ENCODE results near the gene KIF25.

KIF25 gene

DNA sequence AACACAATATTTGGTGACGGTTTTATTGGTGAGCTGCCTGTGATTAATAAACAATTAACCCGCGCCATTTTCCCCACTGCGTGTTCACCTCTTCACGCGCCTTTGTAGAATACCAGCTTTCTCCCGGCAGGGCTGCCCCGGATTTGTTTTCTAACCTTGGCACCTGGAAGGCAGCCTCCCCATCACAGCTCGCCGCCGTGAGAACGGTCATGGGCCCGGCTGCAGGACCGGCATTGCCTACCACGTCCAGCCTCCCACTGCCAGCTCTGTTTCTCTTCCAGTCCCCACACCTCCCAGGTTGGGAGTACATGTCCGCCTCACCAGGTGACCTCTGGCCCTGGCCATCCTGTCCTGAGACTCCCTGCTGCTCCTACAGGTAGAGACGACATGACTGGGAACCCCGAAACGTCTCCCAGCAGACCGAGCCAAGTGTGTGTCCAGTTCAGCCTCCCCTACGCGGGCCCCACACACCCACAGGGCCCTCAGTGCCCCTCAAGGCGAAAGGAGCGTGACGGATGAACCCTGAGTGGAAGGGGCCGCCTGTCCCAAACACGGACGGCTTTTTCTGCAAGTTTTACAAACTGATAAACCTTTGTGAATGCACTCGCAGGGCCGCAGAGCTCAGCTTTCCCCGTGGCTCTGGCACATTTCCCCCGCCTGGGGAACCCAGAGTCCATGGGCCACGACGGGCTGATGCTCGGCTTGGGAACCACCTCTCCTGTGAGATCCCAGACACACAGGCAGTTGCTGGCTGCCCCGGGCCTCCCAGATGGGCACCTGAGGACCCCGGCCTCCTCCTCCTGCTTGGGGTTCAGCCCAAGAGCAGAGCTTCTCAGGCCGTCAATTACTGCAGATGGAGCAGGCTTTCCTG lies 55.9 kb downstream of the KIF25 start:
- no peak for DNase-seq

GRCh38 chr6:168053957-168054471 lies 56.5 kb downstream of the KIF25 start:
- no peak for DNase-seq

- DNase-seq: no peak
Measured at GRCh38 chr6:168054765-168055560, 57.5 kb downstream of the KIF25 start.

- DNase-seq: no peak
Measured at GRCh38 chr6:168055696-168056489, 58.4 kb downstream of the KIF25 start.

DNA sequence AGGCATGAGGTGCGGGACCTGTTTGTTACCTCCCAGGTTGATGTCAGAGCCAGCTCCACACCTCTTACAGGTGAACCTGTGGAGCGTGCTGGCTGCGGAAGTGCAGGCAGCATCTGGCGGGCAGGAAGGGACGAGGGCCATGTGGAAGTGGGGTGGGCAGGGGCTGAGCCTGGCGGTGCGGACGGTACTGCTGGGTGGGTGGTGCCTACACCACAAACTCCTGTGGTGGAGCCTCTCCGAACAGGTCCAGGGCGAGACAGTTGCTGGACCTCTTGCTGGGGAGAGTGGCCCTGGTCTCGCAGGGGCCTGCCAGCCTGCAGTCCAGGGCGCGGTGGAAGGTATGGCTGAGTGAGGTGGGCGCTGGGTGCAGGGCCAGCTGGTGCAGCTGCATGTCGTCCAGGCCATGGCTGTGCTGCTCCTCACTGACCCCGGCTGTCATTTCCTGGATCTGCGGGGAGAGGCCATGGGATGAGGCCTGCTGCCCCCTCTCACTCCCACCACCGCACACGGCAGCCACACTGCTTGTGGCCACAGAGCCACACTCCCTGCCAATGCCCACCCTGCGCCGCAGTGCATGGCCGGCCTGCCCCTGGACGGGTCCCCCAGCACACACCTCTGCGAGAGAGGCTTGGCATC lies 59.5 kb downstream of the KIF25 start:
- DNase-seq: no peak

- DNase-seq: no peak
Measured at GRCh38 chr6:168057836-168058235, 60.4 kb downstream of the KIF25 start.

DNA sequence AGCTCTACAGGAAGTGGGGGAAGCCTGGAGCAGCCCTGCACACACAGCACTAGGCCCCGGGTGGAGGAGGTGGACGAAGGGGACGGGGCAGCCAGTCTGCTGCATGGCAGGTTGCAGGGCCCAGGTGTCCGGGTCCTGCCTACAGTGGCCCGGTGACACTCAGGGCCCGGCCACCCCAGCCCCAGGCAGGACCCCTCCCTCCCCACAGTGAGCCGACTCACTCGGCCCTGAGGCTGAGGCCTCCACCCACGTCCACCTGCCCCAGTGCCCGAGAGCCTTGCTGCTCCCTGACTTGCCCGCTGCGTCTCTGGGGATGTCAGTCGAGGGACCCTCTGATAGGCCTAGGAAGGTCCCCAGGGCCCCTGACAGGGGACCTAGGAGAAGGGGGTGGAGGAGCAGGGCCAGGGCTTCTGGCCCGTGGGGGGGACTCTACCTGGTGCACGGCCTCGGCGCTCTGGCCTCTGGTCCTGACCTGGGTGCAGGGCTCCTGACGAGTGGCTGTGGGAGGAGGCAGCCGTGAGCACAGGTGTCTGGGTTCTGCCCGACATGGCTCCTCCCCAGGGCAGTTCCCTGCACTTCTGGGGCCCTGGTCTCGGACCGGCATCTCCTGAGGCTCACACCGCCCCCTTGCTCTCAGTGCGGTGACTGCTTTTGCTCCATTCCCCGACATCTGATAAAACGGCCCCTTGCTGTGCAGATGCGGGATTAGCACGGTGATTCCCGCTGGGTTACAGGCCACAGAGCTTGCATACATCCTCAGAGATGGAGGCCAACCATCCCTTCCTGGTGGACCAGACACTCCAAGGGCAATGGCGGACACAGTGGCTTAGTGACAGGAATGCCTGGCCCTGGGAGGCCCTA lies 61.5 kb downstream of the KIF25 start:
- no peak for DNase-seq

- no peak for DNase-seq
Measured at GRCh38 chr6:168060521-168060931, 63.1 kb downstream of the KIF25 start.

DNA sequence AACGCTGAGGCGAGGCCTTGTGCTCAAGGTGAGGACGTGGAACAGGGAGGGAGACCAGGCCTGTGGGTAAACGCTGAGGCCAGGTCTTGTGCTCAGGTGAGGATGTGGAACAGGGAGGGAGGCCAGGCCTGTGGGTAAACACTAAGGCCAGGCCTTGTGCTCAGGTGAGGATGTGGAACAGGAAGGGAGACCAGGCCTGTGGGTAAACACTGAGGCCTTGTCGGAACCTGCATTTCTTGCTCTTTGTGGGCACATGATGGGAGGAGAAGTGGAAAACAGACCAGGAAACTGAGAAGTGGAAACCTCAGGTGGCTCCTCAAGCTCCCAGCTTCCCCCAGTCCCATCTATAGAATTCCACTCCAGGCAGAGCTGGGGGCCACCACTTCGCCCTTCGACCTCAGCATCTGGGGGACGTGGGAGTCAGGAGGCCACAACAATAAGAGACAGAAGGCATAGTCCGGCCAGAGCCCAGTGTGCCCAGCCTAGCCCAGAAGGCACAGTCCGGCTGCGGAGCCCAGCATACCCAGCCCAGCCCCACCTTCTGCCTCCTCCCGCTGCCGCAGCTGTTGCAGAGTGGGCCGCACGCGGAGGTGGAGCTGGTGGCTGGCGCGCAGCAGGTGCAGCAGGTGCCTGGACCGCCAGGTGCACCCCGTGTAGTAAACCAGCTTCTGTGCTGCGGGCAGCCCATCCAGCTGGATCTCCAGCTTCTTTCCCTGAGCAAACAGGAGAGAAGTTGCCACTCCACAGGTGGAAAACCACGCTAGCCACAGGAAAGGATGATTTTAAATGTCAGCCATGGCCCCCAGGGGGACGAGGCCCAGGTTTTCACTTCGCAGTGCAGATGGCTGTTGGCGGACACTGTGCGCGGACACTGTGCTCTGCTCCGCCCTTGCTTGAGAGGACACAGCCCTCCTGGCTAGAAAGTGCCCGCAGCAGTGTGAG lies 64.1 kb downstream of the KIF25 start:
- no peak for DNase-seq

DNA sequence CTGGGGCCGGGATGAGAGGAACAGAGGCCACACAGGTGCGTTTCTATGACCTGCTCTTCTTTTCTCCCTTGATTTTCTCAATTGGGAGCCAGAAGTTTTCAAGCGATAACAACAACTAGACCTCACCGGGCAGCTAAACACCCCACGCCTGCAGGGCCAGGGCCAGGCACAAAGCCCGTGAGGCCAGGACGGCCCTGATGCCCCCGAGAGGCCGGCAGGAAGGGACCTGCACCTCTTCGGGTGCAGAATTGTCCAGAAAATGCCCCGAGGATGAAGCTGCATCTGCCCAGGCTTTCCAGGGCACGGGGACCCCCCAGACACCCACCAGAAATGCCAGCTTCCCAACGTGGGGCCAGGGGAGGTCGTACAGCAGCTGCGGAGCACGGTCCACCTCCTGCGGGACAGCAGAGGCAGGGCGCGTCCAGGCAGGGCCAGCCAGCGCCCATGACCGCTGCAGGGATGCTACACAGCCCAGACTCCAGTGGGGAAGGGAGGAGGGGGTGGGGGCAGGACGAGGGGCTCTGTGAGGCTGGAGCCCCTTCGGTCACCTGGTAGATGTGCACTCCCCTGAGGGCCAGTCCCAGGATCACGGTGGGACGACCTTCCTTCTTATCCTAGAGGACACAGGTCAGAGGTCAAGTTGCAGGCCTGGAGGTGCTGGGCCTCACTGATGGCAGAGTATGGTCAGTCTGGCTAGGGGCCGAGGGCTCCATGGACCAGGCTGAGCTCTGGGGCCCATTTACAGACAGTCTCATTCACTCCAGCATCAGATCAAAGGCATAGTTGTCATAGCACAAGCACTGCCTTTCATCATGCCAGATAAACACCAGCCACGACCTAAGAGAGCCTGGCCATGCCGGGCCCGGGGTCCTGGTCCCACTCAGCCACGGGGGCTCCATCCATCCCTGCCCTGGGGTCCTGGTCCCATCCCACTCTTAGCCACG lies 65.1 kb downstream of the KIF25 start:
- DNase-seq: no peak

GRCh38 chr6:168063431-168063830 lies 66.0 kb downstream of the KIF25 start:
- DNase-seq: no peak

DNA sequence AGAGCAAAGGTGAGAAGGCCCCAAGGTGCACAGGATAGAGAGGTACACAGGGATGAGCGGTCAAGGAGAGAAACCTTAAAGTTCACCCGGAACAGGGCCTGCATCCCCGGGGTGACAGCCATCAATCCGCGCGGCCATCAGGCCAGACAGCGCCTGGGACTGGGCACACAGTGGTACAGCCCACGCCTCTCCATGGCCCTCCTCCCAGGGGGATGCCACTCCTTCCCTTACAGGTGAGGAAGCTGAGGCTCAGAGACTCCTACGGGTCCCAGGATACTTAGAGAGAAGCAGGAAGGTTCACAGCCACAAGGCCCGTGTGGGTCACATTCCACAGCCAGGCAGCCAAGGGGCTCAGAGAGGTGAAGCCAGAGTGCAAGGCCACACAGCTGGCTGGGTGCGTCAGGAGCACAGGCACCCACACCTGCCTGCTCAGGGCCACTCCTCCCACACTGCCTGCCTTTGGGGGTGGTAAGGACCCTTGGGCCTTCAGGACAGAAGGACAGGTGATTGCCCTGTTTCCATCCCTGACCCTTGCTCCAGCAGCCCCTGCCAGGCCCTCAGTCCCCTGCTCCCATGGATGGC lies 66.8 kb downstream of the KIF25 start:
- DNase-seq: no peak

- no peak for DNase-seq
Measured at GRCh38 chr6:168067081-168067759, 69.7 kb downstream of the KIF25 start.

GRCh38 chr6:168070804-168071203 lies 73.3 kb downstream of the KIF25 start:
- no peak for DNase-seq

GRCh38 chr6:168071620-168072019 lies 74.1 kb downstream of the KIF25 start:
- no peak for DNase-seq

GRCh38 chr6:168072261-168072660 lies 74.8 kb downstream of the KIF25 start:
- DNase-seq: no peak

- DNase-seq: no peak
Measured at GRCh38 chr6:168072730-168073129, 75.3 kb downstream of the KIF25 start.
